ENCODE results near the gene DCC.

DNA sequence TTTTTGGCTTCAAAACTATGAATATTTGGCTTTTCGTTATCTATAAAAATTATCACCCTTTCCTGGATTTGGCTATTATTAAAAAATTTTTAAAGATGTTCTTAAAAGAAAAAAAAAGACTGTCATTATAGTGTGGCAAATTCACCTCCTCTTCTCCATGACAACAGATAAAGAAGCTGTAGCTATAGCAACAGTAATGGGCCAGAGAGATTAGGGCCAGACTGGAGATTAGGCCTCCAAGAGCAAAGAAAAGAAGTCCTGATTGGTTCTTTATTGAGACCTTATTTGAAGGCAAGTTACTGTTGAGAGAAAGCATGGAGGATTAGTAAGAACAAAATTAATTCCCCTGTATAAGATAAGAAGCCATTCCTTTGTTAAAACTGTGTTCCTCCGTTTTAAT, 812.5 kb downstream of the DCC start:
- no peak for TF ChIP-seq POLR2AphosphoS5 (IDR thresholded peaks at IDR 0.05)
- TF ChIP-seq, protein P1, sequence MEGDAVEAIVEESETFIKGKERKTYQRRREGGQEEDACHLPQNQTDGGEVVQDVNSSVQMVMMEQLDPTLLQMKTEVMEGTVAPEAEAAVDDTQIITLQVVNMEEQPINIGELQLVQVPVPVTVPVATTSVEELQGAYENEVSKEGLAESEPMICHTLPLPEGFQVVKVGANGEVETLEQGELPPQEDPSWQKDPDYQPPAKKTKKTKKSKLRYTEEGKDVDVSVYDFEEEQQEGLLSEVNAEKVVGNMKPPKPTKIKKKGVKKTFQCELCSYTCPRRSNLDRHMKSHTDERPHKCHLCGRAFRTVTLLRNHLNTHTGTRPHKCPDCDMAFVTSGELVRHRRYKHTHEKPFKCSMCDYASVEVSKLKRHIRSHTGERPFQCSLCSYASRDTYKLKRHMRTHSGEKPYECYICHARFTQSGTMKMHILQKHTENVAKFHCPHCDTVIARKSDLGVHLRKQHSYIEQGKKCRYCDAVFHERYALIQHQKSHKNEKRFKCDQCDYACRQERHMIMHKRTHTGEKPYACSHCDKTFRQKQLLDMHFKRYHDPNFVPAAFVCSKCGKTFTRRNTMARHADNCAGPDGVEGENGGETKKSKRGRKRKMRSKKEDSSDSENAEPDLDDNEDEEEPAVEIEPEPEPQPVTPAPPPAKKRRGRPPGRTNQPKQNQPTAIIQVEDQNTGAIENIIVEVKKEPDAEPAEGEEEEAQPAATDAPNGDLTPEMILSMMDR (IDR thresholded peaks at IDR 0.05) = no peak
- no peak for TF ChIP-seq EP300 (IDR thresholded peaks at IDR 0.05)

Data from upper lobe of left lung (tissue), 4 donors.